GM19238 (cell line): Measurements from ENCODE around the gene BCL2L1.
"Not testable (repeated sequence)": the region's sequence is repeated elsewhere in the genome, so short reads cannot be mapped to it uniquely, and the experiment has no call there.

Experiments
- DNase-seq: peaks from one replicate; pipeline ENCODE4 v3.0.0; 2011; ENCODE audit warnings: low spot score; ENCODE audit not compliant: insufficient read length

The BCL2L1 gene

GRCh38 chr20:31722257-31723068, at the start of gene BCL2L1:
TSS of gene BCL2L1 (minus strand) at chr20:31722868. CDS start at chr20:31722218, 650 bp downstream.
- no peak for DNase-seq

DNA sequence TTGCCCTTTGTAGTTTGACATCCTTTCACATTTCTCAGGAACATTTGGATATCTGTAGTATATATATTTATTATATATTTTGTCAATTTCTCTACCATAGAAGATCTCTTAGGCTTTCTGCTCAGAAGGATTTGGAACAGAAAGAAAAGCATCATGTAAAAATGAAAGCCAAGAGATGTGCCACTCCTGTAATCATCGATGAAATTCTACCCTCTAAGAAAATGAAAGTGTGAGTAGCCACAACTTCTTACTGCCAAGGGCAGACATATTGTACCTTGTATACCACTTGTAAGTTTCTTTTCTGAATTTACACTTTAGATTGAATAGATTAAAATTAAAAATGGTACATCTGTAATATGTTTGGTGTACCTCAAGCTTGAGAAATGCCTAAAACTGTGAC, 47.6 kb upstream of the BCL2L1 start:
- DNase-seq = no peak

GRCh38 chr20:31769681-31770080, 47.0 kb upstream of the BCL2L1 start:
- DNase-seq = no peak

- DNase-seq = no peak
Observed at GRCh38 chr20:31767805-31768204, 45.1 kb upstream of the BCL2L1 start.

DNA sequence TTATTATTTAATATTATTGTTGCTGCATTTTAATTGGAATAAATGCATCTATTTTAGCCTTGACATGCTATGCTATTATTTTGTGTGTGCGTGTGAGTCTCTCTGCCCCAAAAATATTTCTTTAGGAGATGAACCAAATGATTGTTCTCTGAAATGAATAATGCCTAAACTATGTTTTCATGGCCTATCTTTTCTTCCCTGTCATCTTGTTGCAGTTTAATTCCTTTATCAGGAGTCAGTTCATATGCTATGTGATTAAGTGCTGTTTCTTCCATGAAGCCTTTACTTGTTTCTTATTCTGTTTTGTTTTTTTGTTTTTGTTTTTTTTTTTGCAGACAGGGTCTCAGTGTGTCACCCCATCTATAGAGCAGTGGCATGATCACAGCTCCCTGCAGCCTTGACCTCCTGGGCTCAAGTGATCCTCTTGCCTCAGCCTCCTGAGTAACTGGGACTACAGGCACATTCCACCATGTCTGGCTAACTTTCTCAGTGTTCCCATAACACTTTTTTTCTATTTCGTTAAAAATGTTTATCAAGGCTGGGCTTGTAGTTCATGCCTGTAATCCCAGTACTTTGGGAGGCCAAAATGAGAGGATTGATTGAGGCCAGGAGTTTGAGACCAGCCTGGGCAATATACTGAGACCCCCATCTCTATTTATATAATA, 42.1 kb upstream of the BCL2L1 start:
- DNase-seq = no peak

- DNase-seq = no peak
Observed at GRCh38 chr20:31760519-31761240, 38.0 kb upstream of the BCL2L1 start.

- no peak for DNase-seq
Observed at GRCh38 chr20:31759836-31760518, 37.3 kb upstream of the BCL2L1 start.

- DNase-seq = no peak
Observed at GRCh38 chr20:31758991-31759390, 36.3 kb upstream of the BCL2L1 start.

- DNase-seq = no peak
Observed at GRCh38 chr20:31758521-31758920, 35.9 kb upstream of the BCL2L1 start.

- no peak for DNase-seq
Observed at GRCh38 chr20:31757254-31757653, 34.6 kb upstream of the BCL2L1 start.

DNA sequence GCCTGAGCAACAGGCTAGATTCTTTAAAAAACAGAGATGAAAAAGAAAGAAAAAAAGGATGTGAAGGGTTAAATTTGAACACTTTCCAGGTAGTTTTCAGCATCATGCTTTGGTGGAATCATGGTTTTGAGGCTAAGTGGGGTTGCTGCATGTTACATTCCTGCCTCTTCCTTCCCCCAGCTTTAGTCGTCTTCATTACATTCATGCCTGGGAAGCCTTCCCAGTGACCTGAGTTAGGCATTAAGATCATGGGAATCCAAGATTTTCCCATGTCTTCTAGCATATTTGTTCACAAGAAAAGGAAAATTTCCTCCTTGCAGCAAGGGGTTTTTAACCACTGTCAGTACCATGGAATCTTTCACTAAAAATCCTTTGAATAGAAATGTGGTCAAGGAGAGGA, 28.5 kb upstream of the BCL2L1 start:
- no peak for DNase-seq

- DNase-seq = no peak
Observed at GRCh38 chr20:31749223-31749622, 26.6 kb upstream of the BCL2L1 start.

DNA sequence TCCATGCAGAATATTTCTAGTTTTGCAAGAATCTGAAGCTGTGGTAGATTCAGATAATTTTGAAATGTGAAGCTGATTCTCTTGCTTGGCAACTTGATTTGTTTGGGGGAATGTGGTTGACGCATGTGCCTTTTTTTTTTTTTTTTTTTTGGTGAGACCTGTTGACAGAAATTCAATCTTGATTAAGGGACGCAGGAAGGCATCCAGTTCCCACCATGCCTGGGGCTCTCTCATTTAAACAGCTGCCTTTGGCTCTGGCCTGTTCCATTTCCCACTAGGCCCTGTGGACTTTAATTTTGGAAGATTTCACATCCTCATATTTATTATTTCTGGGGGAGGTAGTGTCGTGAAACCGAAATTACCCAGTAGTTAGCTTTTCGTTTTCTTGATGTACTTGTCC, 25.0 kb upstream of the BCL2L1 start:
- no peak for DNase-seq

GRCh38 chr20:31747028-31747427, 24.4 kb upstream of the BCL2L1 start:
- DNase-seq = not testable (repeated sequence)

DNA sequence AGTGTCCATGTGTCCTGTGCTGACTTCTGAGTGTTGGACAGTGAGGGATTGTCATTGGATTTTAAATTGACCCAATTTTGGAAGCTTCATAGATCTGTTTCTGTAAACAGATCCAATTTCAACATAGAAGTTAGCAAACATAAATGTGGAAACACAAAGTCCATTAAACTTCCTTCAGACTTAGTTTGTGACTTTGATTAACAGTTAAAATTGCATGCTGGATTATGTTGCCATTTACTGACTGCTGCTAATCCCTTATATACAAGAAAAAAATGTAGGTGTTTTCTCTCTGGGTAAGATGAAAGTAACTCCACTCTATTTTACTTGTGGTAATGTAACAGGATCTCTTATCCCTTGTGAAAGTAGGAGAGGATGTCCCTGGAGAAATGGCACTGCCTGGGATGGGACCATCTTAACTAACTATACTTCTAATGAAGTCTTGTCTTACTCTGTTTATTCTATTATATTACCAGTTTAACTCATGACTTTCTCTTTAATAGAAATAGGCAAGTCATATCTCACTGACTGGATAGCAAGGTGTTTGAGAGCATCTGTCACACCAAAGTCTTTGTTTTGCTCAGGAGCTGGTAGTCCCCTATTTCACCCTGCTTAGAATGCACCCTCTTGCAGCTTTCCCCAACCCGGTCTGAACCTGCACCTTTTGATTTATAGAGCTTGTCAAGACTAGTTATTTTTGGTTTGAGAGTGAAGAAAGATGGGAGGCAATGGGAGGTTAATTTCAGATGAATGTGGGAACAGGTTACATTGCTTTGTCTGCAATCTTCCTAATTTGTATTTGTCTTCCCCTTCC, 23.6 kb upstream of the BCL2L1 start:
- no peak for DNase-seq

DNA sequence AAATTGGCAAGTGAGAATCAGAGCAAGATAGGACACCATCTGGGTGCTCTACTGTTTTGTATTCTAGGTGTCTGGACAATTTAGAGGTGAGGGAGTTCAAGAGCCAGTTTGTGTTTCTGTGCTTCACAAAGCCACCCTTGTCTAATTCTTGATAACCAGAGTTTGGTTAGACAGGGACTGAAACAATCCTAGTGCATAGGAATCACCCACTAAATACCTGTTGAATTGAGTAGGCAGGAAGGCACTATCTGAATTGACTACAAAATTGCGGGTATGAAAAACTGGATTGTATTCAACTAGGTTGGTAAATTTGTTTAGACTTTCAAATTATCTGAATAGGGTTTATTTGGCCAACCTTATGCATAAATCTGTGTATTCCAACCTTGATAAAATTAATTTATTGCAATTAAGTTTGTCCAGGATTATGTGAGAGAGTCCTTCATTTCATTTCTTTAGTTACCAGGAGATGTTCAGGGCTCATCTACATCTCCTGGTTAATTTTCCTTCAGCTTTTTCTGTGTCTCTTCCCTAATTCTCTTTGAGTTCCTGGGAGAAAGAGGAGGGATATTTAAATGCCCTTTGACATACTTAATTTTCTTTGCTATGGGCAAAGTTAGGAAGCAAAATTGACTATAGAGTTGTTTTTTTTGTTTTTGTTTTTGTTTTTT, 18.1 kb upstream of the BCL2L1 start:
- DNase-seq = no peak

GRCh38 chr20:31740208-31740607, 17.5 kb upstream of the BCL2L1 start:
- DNase-seq = no peak

DNA sequence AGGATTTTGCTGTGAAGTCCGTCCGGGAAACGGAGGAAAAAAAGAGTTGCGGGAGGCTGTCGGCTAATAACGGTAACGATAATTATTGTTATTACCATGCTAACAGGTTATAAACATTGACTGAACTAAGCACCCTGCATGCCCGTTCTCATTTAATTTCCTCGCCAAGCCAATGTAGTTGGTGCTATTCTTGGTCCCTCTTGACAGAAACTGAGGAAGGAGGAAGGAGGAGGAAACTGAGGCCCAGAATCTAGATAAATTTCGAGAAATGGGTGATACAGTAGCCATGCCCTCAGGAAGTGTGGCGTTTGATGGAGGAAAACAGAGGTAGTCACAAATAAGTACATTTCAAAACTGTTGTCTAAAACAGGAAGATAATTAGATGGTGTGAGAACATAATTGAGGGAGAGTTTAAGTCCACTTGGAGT, 16.9 kb upstream of the BCL2L1 start:
- no peak for DNase-seq

GRCh38 chr20:31738729-31739549, 16.3 kb upstream of the BCL2L1 start, which contains the start of gene TPX2:
TSS of gene TPX2 (plus strand) at chr20:31739290. CDS start at chr20:31757477, 18,187 bp downstream.
- peak; percentile 95 for DNase-seq
